Smooth muscle cell (in vitro differentiated cells): ENCODE measurements around the gene ZNF792. TPM values are rescaled to one million over a fixed set of nuclear protein-coding genes. Genes with fewer than 3 reads are reported as not detected.
A peak's percentile ranks its signal among the peaks of the same experiment; 100 is the strongest.

Experiments used
- DNase-seq: peaks from one replicate; lab custom pipeline; 2025; ENCODE audit not compliant: unreplicated experiment; lab: John Stamatoyannopoulos, UW
- H2AFZ ChIP-seq: fragments of 200-600 bp; sonication (generic); 2 replicates; pipeline ENCODE4 v1.6.0; 2016; ENCODE audit warnings: antibody characterized with exemption, low read depth, mild to moderate bottlenecking
- H3F3A ChIP-seq: fragments of 200-600 bp; sonication (generic); 2 replicates; pipeline ENCODE4 v1.6.0; 2017; ENCODE audit warnings: antibody characterized with exemption, low read depth
- H3K27ac ChIP-seq: fragments of 200-600 bp; sonication (generic); 2 replicates; pipeline ENCODE4 v1.5.1; 2016; ENCODE audit warnings: low read depth, mild to moderate bottlenecking
- H3K27me3 ChIP-seq: fragments of 200-600 bp; sonication (generic); 2 replicates; pipeline ENCODE4 v1.6.1; 2016; ENCODE audit warnings: low read depth, mild to moderate bottlenecking
- H3K36me3 ChIP-seq: fragments of 200-600 bp; sonication (generic); 2 replicates; pipeline ENCODE4 v1.5.1; 2016; ENCODE audit warnings: low read depth
- H3K4me1 ChIP-seq: fragments of 200-600 bp; sonication (generic); 2 replicates; pipeline ENCODE4 v1.5.1; 2016; ENCODE audit warnings: low read depth
- H3K4me2 ChIP-seq: fragments of 200-600 bp; sonication (generic); 2 replicates; pipeline ENCODE4 v1.6.0; 2016; ENCODE audit warnings: mild to moderate bottlenecking
- H3K4me3 ChIP-seq: fragments of 200-600 bp; sonication (generic); 2 replicates; pipeline ENCODE4 v1.5.1; 2016; ENCODE audit warnings: mild to moderate bottlenecking
- H3K79me2 ChIP-seq: fragments of 200-600 bp; sonication (generic); 2 replicates; pipeline ENCODE4 v1.6.0; 2016; ENCODE audit warnings: low read depth, mild to moderate bottlenecking
- H3K9ac ChIP-seq: fragments of 200-600 bp; sonication (generic); 2 replicates; pipeline ENCODE4 v1.6.0; 2016; ENCODE audit warnings: low read depth
- H3K9me3 ChIP-seq: fragments of 200-600 bp; sonication (generic); replicated peaks from 2 replicates; pipeline ENCODE4 v1.5.1; 2016; ENCODE audit warnings: low read depth
- H4K20me1 ChIP-seq: fragments of 200-600 bp; sonication (generic); 2 replicates; pipeline ENCODE4 v1.6.0; 2016; ENCODE audit warnings: low read depth
- WGBS: methylation state at CpG from one replicate; pipeline ENCODE4 v1.1.7; 2016; ENCODE audit warnings: low lambda C conversion rate; 5-methylcytosine and 5-hydroxymethylcytosine counted together
- polyA plus RNA-seq: library from polyadenylated mRNA; unstranded; fragments of >200 nt; fragmentation: Nextera tagmentation; extraction: Ambion mirVana; gene quantifications from 2 replicates; pipeline ENCODE4 v1.2.1, GENCODE V29; 2016
- total RNA-seq: library from RNA; depleted of rRNA; stranded (reverse); fragments of >200 nt; gene quantifications from 2 replicates; pipeline ENCODE4 v1.2.3, GENCODE V29; 2014
- TF ChIP-seq, protein P1 (sequence below): fragments of 200-600 bp; sonication (generic); IDR thresholded peaks from 2 replicates; pipeline ENCODE4 v1.5.1; 2017; ENCODE audit warnings: borderline replicate concordance, mild to moderate bottlenecking, antibody characterized with exemption; ENCODE audit not compliant: insufficient read depth, poor library complexity, severe bottlenecking

ZNF792 gene
- total and polyA plus RNA-seq, 2 experiments from 2014 or later = 2.8 to 7.1 TPM

DNA sequence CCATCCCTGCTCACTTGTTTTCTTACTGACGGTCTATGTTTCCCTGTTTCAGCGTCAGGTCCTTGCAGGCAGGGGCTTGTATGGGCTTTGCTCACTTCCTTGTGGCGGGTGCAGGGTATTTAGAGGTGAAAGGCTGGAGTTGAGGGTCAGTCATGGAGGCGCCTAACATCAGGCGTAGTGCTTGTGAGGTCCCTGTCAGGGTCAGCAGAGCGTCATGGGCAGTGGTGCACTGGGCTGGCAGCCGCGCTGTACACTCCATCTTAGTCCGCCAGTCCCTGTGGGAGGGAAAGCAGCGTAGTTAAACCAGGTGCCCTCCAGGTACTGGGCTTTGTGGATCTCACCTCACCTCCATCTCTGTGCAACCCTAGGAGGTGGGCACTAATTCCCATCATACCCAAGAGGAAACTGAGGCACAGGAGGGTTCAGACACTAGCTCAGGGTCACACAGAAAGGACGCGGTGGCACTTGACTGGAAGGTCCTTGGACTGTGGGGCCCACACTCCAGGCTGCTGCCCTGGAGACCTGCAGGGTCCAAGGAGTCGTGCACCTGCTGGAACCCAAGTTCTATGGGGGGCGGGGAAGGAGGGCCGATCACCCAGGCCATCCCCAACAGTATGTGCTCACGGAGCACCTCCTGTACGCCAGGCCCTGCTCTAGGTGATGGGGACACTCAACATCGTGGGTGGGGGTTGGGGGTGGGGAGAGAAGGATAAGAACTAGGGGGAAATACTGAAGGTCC is 40.7 kb upstream of the ZNF792 start:
- H3K9ac ChIP-seq = no peak overlapping the region
- WGBS = 98% methylated on average over 17 of the region's 18 CpGs
- H4K20me1 ChIP-seq = peaks cover 89% of the 10 kb centered on the region
- H3K9me3 ChIP-seq = no peaks in the 10 kb centered on the region
- H3K79me2 ChIP-seq = peaks cover 67% of the 10 kb centered on the region
- H3K36me3 ChIP-seq = no peaks in the 10 kb centered on the region
- peaks cover 13% of the 10 kb centered on the region for H3K4me1 ChIP-seq
- H3F3A ChIP-seq = no peaks in the 10 kb centered on the region
- no peak overlapping the region for H2AFZ ChIP-seq
- no peak overlapping the region for H3K4me2 ChIP-seq
- no peak for DNase-seq
- no peak overlapping the region for H3K27ac ChIP-seq
- H3K4me3 ChIP-seq = no peak overlapping the region
- TF ChIP-seq, protein P1, sequence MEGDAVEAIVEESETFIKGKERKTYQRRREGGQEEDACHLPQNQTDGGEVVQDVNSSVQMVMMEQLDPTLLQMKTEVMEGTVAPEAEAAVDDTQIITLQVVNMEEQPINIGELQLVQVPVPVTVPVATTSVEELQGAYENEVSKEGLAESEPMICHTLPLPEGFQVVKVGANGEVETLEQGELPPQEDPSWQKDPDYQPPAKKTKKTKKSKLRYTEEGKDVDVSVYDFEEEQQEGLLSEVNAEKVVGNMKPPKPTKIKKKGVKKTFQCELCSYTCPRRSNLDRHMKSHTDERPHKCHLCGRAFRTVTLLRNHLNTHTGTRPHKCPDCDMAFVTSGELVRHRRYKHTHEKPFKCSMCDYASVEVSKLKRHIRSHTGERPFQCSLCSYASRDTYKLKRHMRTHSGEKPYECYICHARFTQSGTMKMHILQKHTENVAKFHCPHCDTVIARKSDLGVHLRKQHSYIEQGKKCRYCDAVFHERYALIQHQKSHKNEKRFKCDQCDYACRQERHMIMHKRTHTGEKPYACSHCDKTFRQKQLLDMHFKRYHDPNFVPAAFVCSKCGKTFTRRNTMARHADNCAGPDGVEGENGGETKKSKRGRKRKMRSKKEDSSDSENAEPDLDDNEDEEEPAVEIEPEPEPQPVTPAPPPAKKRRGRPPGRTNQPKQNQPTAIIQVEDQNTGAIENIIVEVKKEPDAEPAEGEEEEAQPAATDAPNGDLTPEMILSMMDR = no peak
- no peaks in the 10 kb centered on the region for H3K27me3 ChIP-seq

DNA sequence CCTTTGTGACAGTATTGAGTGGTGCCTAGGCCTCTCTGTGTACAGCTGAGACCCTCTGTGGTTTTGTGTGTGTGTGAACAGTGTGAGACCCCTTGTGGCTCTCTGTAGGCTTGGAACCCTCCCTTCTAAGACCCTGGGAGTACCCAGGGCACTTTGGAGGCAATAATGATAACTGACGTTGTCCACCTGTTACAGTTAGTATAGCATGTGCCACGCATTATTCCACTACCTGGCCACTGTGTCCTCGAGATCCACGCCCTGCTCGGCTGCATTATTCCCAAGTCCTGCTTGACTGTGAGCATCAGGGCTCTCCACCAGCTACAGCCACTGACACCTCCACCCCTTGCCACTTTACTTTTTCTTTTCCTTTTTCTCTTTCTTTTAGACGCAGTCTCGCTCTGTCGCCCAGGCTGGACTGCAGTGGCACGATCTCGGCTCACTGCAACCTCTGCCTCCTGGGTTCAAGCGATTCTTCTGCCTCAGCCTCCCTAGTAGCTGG is 38.1 kb upstream of the ZNF792 start:
- Histone ChIP-seq H3K27ac (no peak overlapping the region), H2AFZ (no peak overlapping the region), H3F3A (no peaks in the 10 kb centered on the region), H3K4me1 (peaks cover 13% of the 10 kb centered on the region), H3K36me3 (no peaks in the 10 kb centered on the region), H3K9me3 (no peaks in the 10 kb centered on the region), H3K79me2 (peaks cover 58% of the 10 kb centered on the region), H3K4me3 (peak overlapping the region; percentile 55), H4K20me1 (peaks cover 63% of the 10 kb centered on the region), H3K27me3 (no peaks in the 10 kb centered on the region), H3K4me2 (peak overlapping the region; percentile 94), H3K9ac (no peak overlapping the region)
- DNase-seq = no peak
- 95% methylated on average over 11 of the region's 11 CpGs for WGBS
- TF ChIP-seq, protein P1 = no peak

GRCh38 chr19:35000647-35001501 is 36.8 kb upstream of the ZNF792 start:
- DNase-seq = no peak
- Histone ChIP-seq H3K27ac (peak overlapping the region; percentile 54), H3K9me3 (no peaks in the 10 kb centered on the region), H3K79me2 (peaks cover 49% of the 10 kb centered on the region), H3K4me3 (peak overlapping the region; percentile 55), H3K27me3 (no peaks in the 10 kb centered on the region), H4K20me1 (peaks cover 51% of the 10 kb centered on the region), H3K4me1 (peaks cover 13% of the 10 kb centered on the region), H3K4me2 (peak overlapping the region; percentile 94), H3F3A (no peaks in the 10 kb centered on the region), H3K9ac (peak overlapping the region; percentile 50), H3K36me3 (no peaks in the 10 kb centered on the region), H2AFZ (peak overlapping the region; percentile 1)
- 4% methylated on average over 26 of the region's 46 CpGs for WGBS
- TF ChIP-seq, protein P1 = no peak
